Measurements from ENCODE around the gene HCRT. TPM values are rescaled to one million over a fixed set of nuclear protein-coding genes. Genes with fewer than 3 reads are reported as not detected.

The HCRT gene
- total RNA-seq, 2 experiments from 2014 or later = not detected

GRCh38 chr17:42135151-42135550 is 50.1 kb downstream of the HCRT start:
- H3K27ac Mint-ChIP-seq = peak overlapping the region; percentile 69
- peaks cover 47% of the 10 kb centered on the region for H3K36me3 ChIP-seq (ENCODE audit: insufficient read depth, low read length)
- ATAC-seq (ENCODE audit: poor library complexity) (no peak), DNase-seq (no peak)
- POLR2A ChIA-PET = interaction anchor here (0.6 kb wide), 1 partner anchor 169 kb away, joined by 3 read pairs; the partner anchor contains the start of gene CNP
- no peaks in the 10 kb centered on the region for H3K27me3 Mint-ChIP-seq
- TF ChIP-seq, protein P1, sequence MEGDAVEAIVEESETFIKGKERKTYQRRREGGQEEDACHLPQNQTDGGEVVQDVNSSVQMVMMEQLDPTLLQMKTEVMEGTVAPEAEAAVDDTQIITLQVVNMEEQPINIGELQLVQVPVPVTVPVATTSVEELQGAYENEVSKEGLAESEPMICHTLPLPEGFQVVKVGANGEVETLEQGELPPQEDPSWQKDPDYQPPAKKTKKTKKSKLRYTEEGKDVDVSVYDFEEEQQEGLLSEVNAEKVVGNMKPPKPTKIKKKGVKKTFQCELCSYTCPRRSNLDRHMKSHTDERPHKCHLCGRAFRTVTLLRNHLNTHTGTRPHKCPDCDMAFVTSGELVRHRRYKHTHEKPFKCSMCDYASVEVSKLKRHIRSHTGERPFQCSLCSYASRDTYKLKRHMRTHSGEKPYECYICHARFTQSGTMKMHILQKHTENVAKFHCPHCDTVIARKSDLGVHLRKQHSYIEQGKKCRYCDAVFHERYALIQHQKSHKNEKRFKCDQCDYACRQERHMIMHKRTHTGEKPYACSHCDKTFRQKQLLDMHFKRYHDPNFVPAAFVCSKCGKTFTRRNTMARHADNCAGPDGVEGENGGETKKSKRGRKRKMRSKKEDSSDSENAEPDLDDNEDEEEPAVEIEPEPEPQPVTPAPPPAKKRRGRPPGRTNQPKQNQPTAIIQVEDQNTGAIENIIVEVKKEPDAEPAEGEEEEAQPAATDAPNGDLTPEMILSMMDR (IDR thresholded peaks at IDR 0.05) = no peak
- peaks cover 56% of the 10 kb centered on the region for H3K36me3 Mint-ChIP-seq (ENCODE audit: low read depth)
- H3K9me3 ChIP-seq (ENCODE audit: control insufficient read depth in 1 of 2, insufficient read depth in 1 of 2, low read length in 2 of 2) = no peaks in the 10 kb centered on the region
- no peak overlapping the region for H3K27ac ChIP-seq (ENCODE audit: low read depth in 1 of 2, low read length in 2 of 2)
- H3K4me3 ChIP-seq (ENCODE audit: low read length) = no peak overlapping the region
- peaks cover 82% of the 10 kb centered on the region for H3K4me1 Mint-ChIP-seq (ENCODE audit: low read depth)
- no peaks in the 10 kb centered on the region for H3K9me3 Mint-ChIP-seq
- no peak overlapping the region for H3K4me3 Mint-ChIP-seq
- intact Hi-C loops (cut with DNase I, micrococcal nuclease) = no loop called here
- CTCF ChIA-PET = interaction anchor here (0.7 to 0.8 kb wide), 2 partner anchors 17 to 181 kb away, joined by 3 read pairs; no protein-coding TSS in a partner anchor
- H3K27me3 ChIP-seq (ENCODE audit: control insufficient read depth in 1 of 2, insufficient read depth in 2 of 2, low read length in 2 of 2) = no peaks in the 10 kb centered on the region
- H3K4me1 ChIP-seq (ENCODE audit: insufficient read depth, low read length) = peaks cover 73% of the 10 kb centered on the region

Other genes with a start within 250 kb of the HCRT start
- 10 to 100 TPM; 19.2 to 23.4 TPM for gene CNP, start 218.7 kb downstream of the HCRT start, total RNA-seq
- 100 to 1,000 TPM; 117 to 140 TPM for gene DNAJC7, start 168.0 kb downstream of the HCRT start, total RNA-seq
- gene NKIRAS2, start 165.4 kb downstream of the HCRT start, total RNA-seq = 10 to 100 TPM; 12.5 to 12.9 TPM
- under 1 TPM; 0.42 to 0.55 TPM for gene C17orf113, start 134.9 kb downstream of the HCRT start, total RNA-seq
- under 1 TPM in 1 of 2 experiments, not detected in 1; 0.20 TPM for gene ZNF385C, start 87.0 kb downstream of the HCRT start, total RNA-seq
- gene DHX58, start 72.7 kb downstream of the HCRT start, total RNA-seq = 10 to 100 TPM; 33.5 to 35.6 TPM
- gene KAT2A, start 64.1 kb downstream of the HCRT start, total RNA-seq = 10 to 100 TPM; 38.5 to 42.4 TPM
- not detected for gene HSPB9, start 62.6 kb downstream of the HCRT start, total RNA-seq
- 10 to 100 TPM; 66.4 to 71.2 TPM for gene RAB5C, start 30.5 kb downstream of the HCRT start, total RNA-seq
- under 1 TPM; 0.17 to 0.25 TPM for gene KCNH4, start 4.3 kb downstream of the HCRT start, total RNA-seq
- gene GHDC, start 9.0 kb upstream of the HCRT start, total RNA-seq = 1 to 10 TPM; 6.8 to 8.3 TPM
- 100 to 1,000 TPM in 1 of 2 experiments, 10 to 100 TPM in 1; 99.4 to 104 TPM for gene STAT5B, start 90.9 kb upstream of the HCRT start, total RNA-seq
- gene STAT5A, start 103.0 kb upstream of the HCRT start, total RNA-seq = 100 to 1,000 TPM; 141 to 150 TPM
- gene STAT3, start 203.0 kb upstream of the HCRT start, total RNA-seq = 100 to 1,000 TPM; 315 to 319 TPM
- under 1 TPM; 0.14 to 0.16 TPM for gene CAVIN1, start 237.8 kb upstream of the HCRT start, total RNA-seq

All from CD4-positive, alpha-beta T cell (primary cell).